ENCODE results near the gene RWDD2A. TPM values are rescaled to one million over a fixed set of nuclear protein-coding genes. Genes with fewer than 3 reads are reported as not detected.
A peak's percentile ranks its signal among the peaks of the same experiment; 100 is the strongest.

The RWDD2A gene
- 2.8 TPM for polyA plus RNA-seq (2013, experiment 1 of 2)
- polyA plus RNA-seq (2013, experiment 2 of 2) = 3.4 TPM

DNA sequence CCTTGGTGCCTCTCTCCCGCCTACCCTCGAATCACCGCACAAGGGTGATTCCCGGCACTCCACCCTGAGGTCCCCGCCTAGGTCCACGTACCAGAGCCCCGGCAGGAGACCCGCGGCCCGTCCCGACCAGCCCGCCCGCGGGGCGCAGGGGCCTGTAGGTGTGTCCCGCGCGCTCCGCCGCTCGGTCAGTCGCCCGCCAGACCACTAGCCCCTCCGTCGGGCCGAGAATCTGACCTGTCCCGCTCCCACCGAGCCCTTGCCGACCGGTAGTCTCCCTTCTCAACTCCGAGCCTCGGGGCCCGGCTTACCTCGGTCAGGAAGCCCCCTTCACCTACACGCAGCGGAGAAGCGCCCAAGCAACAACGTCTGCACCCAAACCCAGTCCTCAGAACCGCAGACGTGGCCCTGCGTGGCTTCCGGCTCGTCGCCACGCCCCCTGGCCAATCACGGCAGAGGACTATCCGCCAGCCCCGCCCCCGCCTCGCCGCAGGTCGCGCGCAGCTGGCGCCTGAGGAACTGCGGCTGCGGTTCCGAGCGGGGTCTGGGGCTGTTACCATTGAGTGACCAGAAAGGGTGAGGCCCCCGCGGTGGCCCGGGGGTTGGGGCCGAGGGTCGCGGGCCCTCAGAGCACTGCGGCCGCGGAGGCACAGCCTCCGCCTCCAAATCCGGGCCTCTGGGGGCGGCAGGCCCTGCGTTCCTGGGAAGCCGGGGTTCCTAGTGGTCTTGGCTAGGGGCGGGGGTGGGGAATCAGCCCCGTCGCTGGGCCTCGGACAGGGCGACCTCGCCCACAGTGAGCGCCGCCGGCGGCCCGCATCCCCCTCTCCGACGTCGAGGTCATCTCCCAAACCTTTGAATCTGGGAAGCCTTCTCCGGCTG is at the start of gene RWDD2A, which contains the start of gene PGM3:
TSS of gene RWDD2A (plus strand) at position 487 of the 876 bp plus-strand sequence. CDS start 1,095 bp downstream, outside the sequence.
TSS of gene PGM3 (minus strand) at position 395 of the 876 bp plus-strand sequence. CDS start 2,253 bp downstream, outside the sequence.
- Histone ChIP-seq H3K36me3 (ENCODE audit: insufficient read depth, low read length) (peaks cover 54% of the 10 kb centered on the region), H3K27ac (ENCODE audit: low read depth, low read length) (peak within 1 kb of the TSS; percentile 59), H3K9ac (ENCODE audit: low read depth, low read length) (peak within 1 kb of the TSS; percentile 92), H3K9me3 (ENCODE audit: insufficient read depth, low read depth, low read length) (no peaks in the 10 kb centered on the region), H3K4me1 (ENCODE audit: insufficient read depth, low read length) (peaks cover 9% of the 10 kb centered on the region), H3K4me3 (ENCODE audit: low read length) (peak within 1 kb of the TSS; percentile 93), H3K27me3 (ENCODE audit: insufficient read depth, low read length) (no peaks in the 10 kb centered on the region)
- under 1% methylated on average over 88 of the region's 88 CpGs for WGBS

- peaks cover 72% of the 10 kb centered on the region for H3K36me3 ChIP-seq (ENCODE audit: insufficient read depth, low read length)
- no peaks in the 10 kb centered on the region for H3K9me3 ChIP-seq (ENCODE audit: insufficient read depth, low read depth, low read length)
- WGBS = 92% methylated on average over 2 of the region's 2 CpGs
- H3K9ac ChIP-seq (ENCODE audit: low read depth, low read length) = no peak overlapping the region
- no peaks in the 10 kb centered on the region for H3K27me3 ChIP-seq (ENCODE audit: insufficient read depth, low read length)
- H3K27ac ChIP-seq (ENCODE audit: low read depth, low read length) = no peak overlapping the region
- no peak overlapping the region for H3K4me3 ChIP-seq (ENCODE audit: low read length)
- H3K4me1 ChIP-seq (ENCODE audit: insufficient read depth, low read length) = no peaks in the 10 kb centered on the region
These were observed 42.0 kb upstream of the RWDD2A start for GRCh38 chr6:83151114-83151513.

GRCh38 chr6:83152913-83153312 is 40.2 kb upstream of the RWDD2A start:
- H3K4me3 ChIP-seq (ENCODE audit: low read length) = no peak overlapping the region
- H3K9ac ChIP-seq (ENCODE audit: low read depth, low read length) = no peak overlapping the region
- H3K36me3 ChIP-seq (ENCODE audit: insufficient read depth, low read length) = peaks cover 73% of the 10 kb centered on the region
- no CpG with 5 or more reads among the region's 1 CpG for WGBS
- no peak overlapping the region for H3K27ac ChIP-seq (ENCODE audit: low read depth, low read length)
- H3K27me3 ChIP-seq (ENCODE audit: insufficient read depth, low read length) = no peaks in the 10 kb centered on the region
- no peaks in the 10 kb centered on the region for H3K4me1 ChIP-seq (ENCODE audit: insufficient read depth, low read length)
- H3K9me3 ChIP-seq (ENCODE audit: insufficient read depth, low read depth, low read length) = no peaks in the 10 kb centered on the region

GRCh38 chr6:83153883-83154521 is 39.2 kb upstream of the RWDD2A start:
- no peak overlapping the region for H3K27ac ChIP-seq (ENCODE audit: low read depth, low read length)
- no peaks in the 10 kb centered on the region for H3K27me3 ChIP-seq (ENCODE audit: insufficient read depth, low read length)
- 95% methylated on average over 3 of the region's 4 CpGs for WGBS
- H3K36me3 ChIP-seq (ENCODE audit: insufficient read depth, low read length) = peaks cover 77% of the 10 kb centered on the region
- no peaks in the 10 kb centered on the region for H3K4me1 ChIP-seq (ENCODE audit: insufficient read depth, low read length)
- H3K9me3 ChIP-seq (ENCODE audit: insufficient read depth, low read depth, low read length) = no peaks in the 10 kb centered on the region
- no peak overlapping the region for H3K9ac ChIP-seq (ENCODE audit: low read depth, low read length)
- no peak overlapping the region for H3K4me3 ChIP-seq (ENCODE audit: low read length)

DNA sequence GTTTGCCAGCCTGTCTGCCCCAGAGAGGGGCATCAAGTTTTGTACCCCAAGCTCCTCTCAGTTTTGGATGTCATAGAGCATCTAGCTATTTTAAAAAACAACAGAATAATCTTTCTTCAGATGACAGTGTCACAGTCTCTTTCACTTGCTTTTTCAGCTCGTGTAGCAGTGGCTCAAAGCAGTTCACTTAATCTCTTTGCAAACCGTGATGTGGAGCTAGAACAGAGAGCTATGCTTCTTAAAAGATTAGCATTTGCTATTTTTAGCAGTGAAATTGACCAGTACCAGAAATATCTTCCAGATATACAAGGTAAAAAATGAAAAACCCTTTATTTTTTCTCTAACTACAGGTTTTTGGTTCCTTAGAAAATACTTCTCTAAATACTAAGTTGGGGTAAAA is 37.4 kb upstream of the RWDD2A start:
- no peak overlapping the region for H3K27ac ChIP-seq (ENCODE audit: low read depth, low read length)
- peaks cover 89% of the 10 kb centered on the region for H3K36me3 ChIP-seq (ENCODE audit: insufficient read depth, low read length)
- no peaks in the 10 kb centered on the region for H3K9me3 ChIP-seq (ENCODE audit: insufficient read depth, low read depth, low read length)
- H3K27me3 ChIP-seq (ENCODE audit: insufficient read depth, low read length) = no peaks in the 10 kb centered on the region
- WGBS = 93% methylated on average over 2 of the region's 2 CpGs
- H3K4me1 ChIP-seq (ENCODE audit: insufficient read depth, low read length) = no peaks in the 10 kb centered on the region
- H3K9ac ChIP-seq (ENCODE audit: low read depth, low read length) = no peak overlapping the region
- no peak overlapping the region for H3K4me3 ChIP-seq (ENCODE audit: low read length)

DNA sequence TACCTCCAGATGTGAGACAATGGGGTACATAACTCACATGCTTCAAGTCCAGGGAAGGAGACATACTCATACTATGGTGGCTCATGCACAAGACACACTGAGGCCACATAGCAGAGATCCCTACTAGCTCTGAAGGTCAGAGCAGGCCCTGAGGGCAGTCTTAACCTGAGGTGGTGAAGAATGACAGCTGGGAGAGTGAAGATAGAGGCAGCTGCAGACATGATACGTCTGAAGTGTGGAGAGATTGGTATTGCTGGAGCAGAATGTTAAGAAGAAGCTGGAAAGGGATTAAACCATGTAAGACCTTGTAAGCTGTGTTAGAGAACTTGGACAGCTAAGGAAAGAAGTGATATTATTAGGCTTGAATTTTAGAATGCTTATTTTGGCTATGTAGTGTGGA is 33.0 kb upstream of the RWDD2A start:
- H3K36me3 ChIP-seq (ENCODE audit: insufficient read depth, low read length) = peaks cover 80% of the 10 kb centered on the region
- 96% methylated on average over 1 of the region's 1 CpG for WGBS

DNA sequence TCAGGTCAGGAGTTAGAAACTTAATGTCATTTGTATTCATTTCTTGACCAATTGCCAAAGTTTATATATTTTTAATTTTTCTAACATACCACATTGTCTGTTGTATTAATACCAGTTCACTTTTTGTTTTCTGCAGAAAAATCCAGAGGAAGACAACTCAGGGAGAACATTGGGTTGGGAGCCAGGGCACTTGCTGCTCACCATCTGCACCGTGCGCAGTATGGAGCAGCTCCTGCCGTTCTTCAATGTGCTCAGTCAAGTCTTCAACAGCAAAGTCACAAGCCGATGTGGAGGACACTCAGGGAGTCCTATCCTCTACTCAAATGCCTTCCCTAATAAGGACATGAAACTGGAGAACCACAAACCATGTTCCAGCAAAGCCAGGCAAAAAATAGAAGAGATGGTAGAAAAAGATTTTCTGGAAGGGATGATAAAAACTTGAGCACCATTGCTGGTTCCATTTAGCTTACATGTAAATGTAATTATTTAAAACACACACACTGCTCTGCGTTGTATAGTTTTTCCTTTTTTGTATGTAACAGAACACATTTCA is 25.4 kb upstream of the RWDD2A start:
- peaks cover 99% of the 10 kb centered on the region for H3K36me3 ChIP-seq (ENCODE audit: insufficient read depth, low read length)
- H3K4me3 ChIP-seq (ENCODE audit: low read length) = no peak overlapping the region
- no peaks in the 10 kb centered on the region for H3K27me3 ChIP-seq (ENCODE audit: insufficient read depth, low read length)
- no peak overlapping the region for H3K27ac ChIP-seq (ENCODE audit: low read depth, low read length)
- no peaks in the 10 kb centered on the region for H3K9me3 ChIP-seq (ENCODE audit: insufficient read depth, low read depth, low read length)
- 94% methylated on average over 4 of the region's 5 CpGs for WGBS
- no peak overlapping the region for H3K9ac ChIP-seq (ENCODE audit: low read depth, low read length)
- H3K4me1 ChIP-seq (ENCODE audit: insufficient read depth, low read length) = no peaks in the 10 kb centered on the region

More for the DNA sequence above, 33.0 kb upstream of the RWDD2A start:
- Histone ChIP-seq H3K4me3 (ENCODE audit: low read length) (no peak overlapping the region), H3K9me3 (ENCODE audit: insufficient read depth, low read depth, low read length) (no peaks in the 10 kb centered on the region), H3K27me3 (ENCODE audit: insufficient read depth, low read length) (no peaks in the 10 kb centered on the region), H3K4me1 (ENCODE audit: insufficient read depth, low read length) (no peaks in the 10 kb centered on the region), H3K9ac (ENCODE audit: low read depth, low read length) (no peak overlapping the region), H3K27ac (ENCODE audit: low read depth, low read length) (no peak overlapping the region)

GRCh38 chr6:83168556-83168955 is 24.6 kb upstream of the RWDD2A start:
- Histone ChIP-seq H3K9ac (ENCODE audit: low read depth, low read length) (no peak overlapping the region), H3K27ac (ENCODE audit: low read depth, low read length) (no peak overlapping the region), H3K4me3 (ENCODE audit: low read length) (no peak overlapping the region), H3K27me3 (ENCODE audit: insufficient read depth, low read length) (no peaks in the 10 kb centered on the region), H3K9me3 (ENCODE audit: insufficient read depth, low read depth, low read length) (no peaks in the 10 kb centered on the region), H3K4me1 (ENCODE audit: insufficient read depth, low read length) (no peaks in the 10 kb centered on the region), H3K36me3 (ENCODE audit: insufficient read depth, low read length) (peaks cover 99% of the 10 kb centered on the region)
- 86% methylated on average over 1 of the region's 1 CpG for WGBS

GRCh38 chr6:83169106-83169505 is 24.1 kb upstream of the RWDD2A start:
- peaks cover 99% of the 10 kb centered on the region for H3K36me3 ChIP-seq (ENCODE audit: insufficient read depth, low read length)

GRCh38 chr6:83169511-83169910 is 23.6 kb upstream of the RWDD2A start:
- H3K27ac ChIP-seq (ENCODE audit: low read depth, low read length) = no peak overlapping the region
- no peak overlapping the region for H3K4me3 ChIP-seq (ENCODE audit: low read length)
- H3K9me3 ChIP-seq (ENCODE audit: insufficient read depth, low read depth, low read length) = no peaks in the 10 kb centered on the region
- H3K27me3 ChIP-seq (ENCODE audit: insufficient read depth, low read length) = no peaks in the 10 kb centered on the region
- no peak overlapping the region for H3K9ac ChIP-seq (ENCODE audit: low read depth, low read length)
- WGBS = 92% methylated on average over 1 of the region's 1 CpG
- H3K36me3 ChIP-seq (ENCODE audit: insufficient read depth, low read length) = peaks cover 99% of the 10 kb centered on the region
- no peaks in the 10 kb centered on the region for H3K4me1 ChIP-seq (ENCODE audit: insufficient read depth, low read length)

More at GRCh38 chr6:83169106-83169505, 24.1 kb upstream of the RWDD2A start:
- Histone ChIP-seq H3K4me3 (ENCODE audit: low read length) (no peak overlapping the region), H3K4me1 (ENCODE audit: insufficient read depth, low read length) (no peaks in the 10 kb centered on the region), H3K27me3 (ENCODE audit: insufficient read depth, low read length) (no peaks in the 10 kb centered on the region), H3K9ac (ENCODE audit: low read depth, low read length) (no peak overlapping the region), H3K27ac (ENCODE audit: low read depth, low read length) (no peak overlapping the region), H3K9me3 (ENCODE audit: insufficient read depth, low read depth, low read length) (no peaks in the 10 kb centered on the region)

GRCh38 chr6:83176246-83176645 is 16.9 kb upstream of the RWDD2A start:
- WGBS = 94% methylated on average over 4 of the region's 4 CpGs
- Histone ChIP-seq H3K27ac (ENCODE audit: low read depth, low read length) (no peak overlapping the region), H3K27me3 (ENCODE audit: insufficient read depth, low read length) (no peaks in the 10 kb centered on the region), H3K9me3 (ENCODE audit: insufficient read depth, low read depth, low read length) (no peaks in the 10 kb centered on the region), H3K4me1 (ENCODE audit: insufficient read depth, low read length) (no peaks in the 10 kb centered on the region), H3K4me3 (ENCODE audit: low read length) (no peak overlapping the region), H3K9ac (ENCODE audit: low read depth, low read length) (no peak overlapping the region), H3K36me3 (ENCODE audit: insufficient read depth, low read length) (peaks cover 98% of the 10 kb centered on the region)

All from HUES64 (cell line).